GM12873 (cell line): Measurements from ENCODE around the gene MALT1.

Experiments used
- TF ChIP-seq, protein P1 (sequence below): IDR thresholded peaks from 2 replicates; pipeline ENCODE4 v1.5.1; 2012; ENCODE audit warnings: low read depth, mild to moderate bottlenecking, moderate library complexity, low read length, control low read depth; ENCODE audit not compliant: insufficient read depth; ENCODE audit errors: missing control alignments

MALT1 gene

DNA sequence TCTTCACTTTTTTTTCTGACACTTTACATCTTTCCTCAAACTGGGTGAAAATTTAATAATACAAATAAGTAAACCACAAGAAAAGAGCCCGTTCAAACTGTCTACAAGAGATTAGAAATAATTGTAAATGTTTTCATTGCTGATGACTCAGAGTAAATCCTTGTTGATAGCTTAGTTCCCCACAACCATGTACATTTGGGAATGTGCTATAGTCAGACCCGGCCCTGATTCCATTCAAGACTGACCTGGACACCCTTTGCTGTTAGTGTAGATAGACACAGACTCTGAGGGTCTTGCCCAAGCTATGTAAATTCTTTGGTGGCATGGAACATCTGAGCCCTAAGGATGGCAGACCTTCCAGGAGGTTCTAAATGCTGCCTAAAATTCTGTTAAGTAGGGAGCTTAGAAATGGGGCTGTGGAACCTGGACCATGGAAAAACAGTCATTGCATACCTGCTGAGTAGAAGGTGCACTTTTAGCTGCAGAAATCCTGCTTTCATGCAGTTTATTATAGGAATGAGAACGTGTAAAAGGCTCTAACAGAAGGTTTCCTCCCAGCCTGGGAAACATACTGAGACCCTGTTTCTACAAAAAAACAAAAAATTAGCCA, 3.7 kb downstream of the MALT1 start:
- TF ChIP-seq, protein P1, sequence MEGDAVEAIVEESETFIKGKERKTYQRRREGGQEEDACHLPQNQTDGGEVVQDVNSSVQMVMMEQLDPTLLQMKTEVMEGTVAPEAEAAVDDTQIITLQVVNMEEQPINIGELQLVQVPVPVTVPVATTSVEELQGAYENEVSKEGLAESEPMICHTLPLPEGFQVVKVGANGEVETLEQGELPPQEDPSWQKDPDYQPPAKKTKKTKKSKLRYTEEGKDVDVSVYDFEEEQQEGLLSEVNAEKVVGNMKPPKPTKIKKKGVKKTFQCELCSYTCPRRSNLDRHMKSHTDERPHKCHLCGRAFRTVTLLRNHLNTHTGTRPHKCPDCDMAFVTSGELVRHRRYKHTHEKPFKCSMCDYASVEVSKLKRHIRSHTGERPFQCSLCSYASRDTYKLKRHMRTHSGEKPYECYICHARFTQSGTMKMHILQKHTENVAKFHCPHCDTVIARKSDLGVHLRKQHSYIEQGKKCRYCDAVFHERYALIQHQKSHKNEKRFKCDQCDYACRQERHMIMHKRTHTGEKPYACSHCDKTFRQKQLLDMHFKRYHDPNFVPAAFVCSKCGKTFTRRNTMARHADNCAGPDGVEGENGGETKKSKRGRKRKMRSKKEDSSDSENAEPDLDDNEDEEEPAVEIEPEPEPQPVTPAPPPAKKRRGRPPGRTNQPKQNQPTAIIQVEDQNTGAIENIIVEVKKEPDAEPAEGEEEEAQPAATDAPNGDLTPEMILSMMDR, result no peak

DNA sequence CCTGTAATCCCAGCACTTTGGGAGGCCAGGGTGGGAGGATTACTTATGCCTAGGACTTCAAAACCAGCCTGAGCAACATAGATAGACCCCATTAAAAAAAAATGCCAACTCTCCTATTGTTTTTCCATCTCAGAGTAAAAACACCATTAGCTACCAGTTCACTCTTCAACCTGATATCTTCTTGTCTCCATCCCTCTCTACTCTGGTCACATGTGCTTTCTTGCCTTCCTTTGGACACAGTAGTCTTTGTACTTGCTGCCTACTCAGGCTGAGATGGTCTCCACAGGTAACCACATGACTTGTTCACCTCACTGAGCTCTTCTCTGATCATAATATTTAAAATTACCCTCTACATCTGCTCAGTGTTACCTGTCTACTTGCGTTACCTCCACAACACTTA, 5.0 kb downstream of the MALT1 start:
- TF ChIP-seq, protein P1, result no peak

DNA sequence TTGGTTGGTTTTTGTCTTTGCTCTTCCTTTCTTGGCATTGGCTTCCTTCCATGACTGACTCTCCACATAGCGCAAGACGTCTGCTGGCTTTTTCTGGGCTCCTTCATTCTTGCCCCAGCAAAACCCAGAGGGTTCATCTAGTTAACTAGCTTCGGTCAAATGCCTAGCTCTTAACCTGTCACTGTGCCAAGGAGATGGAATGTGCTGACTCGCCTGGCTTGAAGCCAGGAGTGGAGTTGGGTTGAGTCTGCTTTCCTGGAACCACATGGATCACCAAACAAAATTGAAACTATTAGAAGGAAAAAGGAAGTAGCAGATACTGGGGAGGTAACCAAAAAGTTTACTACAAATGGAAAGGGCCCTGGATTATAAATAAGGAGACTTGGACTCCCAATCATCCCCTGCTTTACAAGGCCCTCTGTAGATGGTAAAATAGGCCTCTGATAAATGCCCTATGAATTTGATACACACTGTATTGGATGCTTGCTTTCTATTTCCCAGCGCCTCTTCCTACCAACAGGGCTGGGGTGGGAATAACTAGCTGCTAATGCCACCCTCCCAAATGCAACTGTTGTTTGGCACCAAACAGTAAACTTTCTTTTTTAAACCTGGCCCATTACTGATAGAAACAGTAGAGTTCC, 11.3 kb downstream of the MALT1 start:
- TF ChIP-seq, protein P1, result no peak

DNA sequence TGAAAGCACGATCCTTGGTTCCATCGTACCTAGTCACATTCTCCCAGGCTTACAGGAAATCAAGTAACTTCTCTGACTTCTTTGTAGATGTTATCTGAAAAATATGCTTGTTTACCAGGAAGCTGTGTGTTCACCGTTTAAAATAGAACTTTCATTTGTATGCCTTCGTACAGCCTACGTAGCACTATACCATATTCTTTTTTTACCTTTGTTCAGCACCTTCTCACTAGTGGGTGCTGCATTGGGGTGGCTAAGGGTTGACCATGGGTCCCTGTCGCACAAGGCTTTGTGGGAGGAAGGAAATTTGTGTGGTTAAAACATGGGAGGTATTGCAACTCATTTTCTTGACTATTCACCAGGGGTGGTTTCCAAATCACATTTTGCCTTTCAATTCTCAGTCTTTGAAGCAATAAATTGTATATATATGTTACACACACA, 16.6 kb downstream of the MALT1 start:
- TF ChIP-seq, protein P1, result no peak

DNA sequence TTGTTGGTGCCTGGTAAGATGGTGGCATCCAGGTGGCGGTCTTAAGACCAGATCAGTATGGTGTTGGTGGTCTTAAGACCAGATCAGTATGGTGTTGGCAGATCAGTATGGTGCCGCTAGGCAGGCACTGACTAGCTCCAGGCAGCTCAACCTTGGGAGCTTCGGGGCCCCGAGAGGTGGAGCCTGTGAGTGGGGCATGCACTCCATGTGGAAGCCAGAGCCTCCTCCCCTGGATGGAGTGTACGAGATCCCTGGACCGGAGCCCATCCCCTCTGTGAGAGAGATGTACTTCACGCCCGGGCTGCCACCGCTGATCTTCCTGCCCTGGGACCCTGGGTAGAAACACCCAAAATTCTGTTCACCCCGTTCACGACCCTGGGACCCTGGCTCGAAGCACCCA, 19.0 kb downstream of the MALT1 start:
- TF ChIP-seq, protein P1, result no peak

DNA sequence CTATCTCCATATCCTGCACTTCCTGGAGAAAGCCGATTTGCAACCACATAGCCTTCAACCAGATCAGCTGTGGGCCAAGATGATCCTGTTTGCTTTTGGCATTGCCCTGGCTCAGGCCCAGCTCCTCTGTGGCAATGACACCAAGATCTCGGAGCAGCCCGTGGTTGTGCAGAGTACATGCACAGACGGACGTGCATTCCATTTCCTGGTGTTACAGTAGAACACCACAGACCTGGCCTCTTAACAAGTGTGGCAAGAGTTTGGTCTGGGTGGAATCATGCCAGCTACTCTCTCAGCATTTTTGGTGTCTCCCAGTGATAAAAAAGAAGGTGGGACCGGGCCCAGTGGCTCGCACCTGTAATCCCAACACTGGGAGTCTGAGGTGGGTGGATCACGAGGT, 20.0 kb downstream of the MALT1 start:
- TF ChIP-seq, protein P1, result no peak

DNA sequence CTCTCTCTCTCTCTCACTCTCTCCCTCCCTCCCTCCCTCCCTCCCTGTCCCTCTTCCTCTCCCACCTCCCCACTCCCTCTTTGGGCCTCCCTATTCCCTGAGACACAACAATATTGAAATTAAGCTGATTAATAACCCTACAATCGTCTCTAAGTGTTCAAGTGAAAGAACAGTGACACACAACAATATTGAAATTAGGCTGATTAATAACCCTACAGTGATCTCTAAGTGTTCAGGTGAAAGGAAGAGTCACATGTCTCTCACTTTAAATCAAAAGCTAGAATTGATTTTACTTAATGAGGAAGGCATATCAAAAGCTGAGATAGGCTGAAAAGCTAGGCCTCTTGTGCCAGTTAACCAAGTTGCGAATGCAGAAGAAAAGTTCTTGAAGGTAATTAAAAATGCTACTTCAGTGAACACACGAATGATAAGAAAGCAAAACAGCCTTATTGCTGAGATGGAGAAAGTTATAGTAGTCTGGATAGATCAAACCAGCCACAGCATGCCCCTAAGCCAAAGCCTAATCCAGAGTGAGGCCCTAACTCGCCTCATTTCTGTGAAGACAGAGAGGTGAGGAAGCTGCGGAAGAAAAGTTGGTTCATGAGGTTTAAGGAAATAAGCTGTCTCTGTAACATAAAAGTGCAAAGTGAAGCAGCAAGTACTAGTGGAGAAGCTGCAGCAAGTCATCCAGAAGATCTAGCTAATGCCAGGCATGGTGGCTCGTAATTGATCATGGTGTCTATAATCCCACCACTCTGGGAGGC, 21.3 kb downstream of the MALT1 start:
- TF ChIP-seq, protein P1, result no peak
